Fibroblast of lung (primary cell): Measurements from ENCODE around the gene SPPL3. TPM values are rescaled to one million over a fixed set of nuclear protein-coding genes. Genes with fewer than 3 reads are reported as not detected.
A peak's percentile ranks its signal among the peaks of the same experiment; 100 is the strongest.
"Not testable (repeated sequence)": the region's sequence is repeated elsewhere in the genome, so short reads cannot be mapped to it uniquely, and the experiment has no call there.

Source experiments
- DNase-seq, 2 donors: peaks; one replicate each; pipeline versions ENCODE4 v3.0.0 to v3.0.0-alpha.2; 2010; ENCODE audit warnings: low read depth in 2 of 2
- H2AFZ ChIP-seq: 2 replicates; pipeline ENCODE4 v1.5.1; 2012; ENCODE audit warnings: low read length, control low read depth, inconsistent platforms
- H3K27ac ChIP-seq: 2 replicates; pipeline ENCODE4 v1.5.1; 2011; ENCODE audit warnings: low read length, control low read depth; ENCODE audit not compliant: insufficient read depth
- H3K27me3 ChIP-seq: 2 replicates; pipeline ENCODE4 v1.5.1; 2011; ENCODE audit warnings: mild to moderate bottlenecking, low read length; ENCODE audit not compliant: control insufficient read depth, insufficient read depth
- H3K36me3 ChIP-seq: 2 replicates; pipeline ENCODE4 v1.5.1; 2011; ENCODE audit warnings: low read length; ENCODE audit not compliant: control insufficient read depth, insufficient read depth
- H3K4me1 ChIP-seq: 2 replicates; pipeline ENCODE4 v1.5.1; 2011; ENCODE audit warnings: low read length; ENCODE audit not compliant: control insufficient read depth, insufficient read depth; ENCODE audit errors: extremely low read depth
- H3K4me2 ChIP-seq: 2 replicates; pipeline ENCODE4 v1.5.1; 2011; ENCODE audit warnings: low read length, control low read depth; ENCODE audit not compliant: insufficient read depth; ENCODE audit errors: extremely low read depth
- H3K4me3 ChIP-seq, 4 experiments: fragments of 200-600 bp in 1 of 4; sonication (generic) in 1 of 4; replicated peaks in 1 of 4; 2 replicates each; pipeline ENCODE4 v1.5.1; 2011 to 2016; ENCODE audit warnings: low read length in 4 of 4, low read depth in 3 of 4, mild to moderate bottlenecking in 3 of 4, control low read depth in 2 of 4, inconsistent platforms in 1 of 4, mixed read lengths in 1 of 4; ENCODE audit not compliant: insufficient read depth in 1 of 4; ENCODE audit errors: control extremely low read depth in 1 of 4
- H3K79me2 ChIP-seq: 2 replicates; pipeline ENCODE4 v1.5.1; 2012; ENCODE audit warnings: mild to moderate bottlenecking, low read length, inconsistent platforms; ENCODE audit not compliant: control insufficient read depth, insufficient read depth
- H3K9ac ChIP-seq: 2 replicates; pipeline ENCODE4 v1.5.1; 2011; ENCODE audit warnings: mild to moderate bottlenecking, low read length, control low read depth; ENCODE audit not compliant: insufficient read depth
- H3K9me3 ChIP-seq: 2 replicates; pipeline ENCODE4 v1.5.1; 2012; ENCODE audit warnings: low read depth, low read length; ENCODE audit not compliant: control insufficient read depth, insufficient read depth
- H4K20me1 ChIP-seq: 2 replicates; pipeline ENCODE4 v1.5.1; 2011; ENCODE audit warnings: low read length; ENCODE audit not compliant: control insufficient read depth, insufficient read depth; ENCODE audit errors: extremely low read depth
- CTCF ChIP-seq, 2 donors: IDR thresholded peaks in 1 of 2; conservative IDR thresholded peaks in 1 of 2; 1 replicate in 1 of 2; 2 replicates in 1 of 2; pipeline ENCODE4 v1.5.1; 2011 to 2012; ENCODE audit warnings: low read length in 2 of 2, control low read depth in 1 of 2, inconsistent platforms in 1 of 2, low read depth in 1 of 2, mild to moderate bottlenecking in 1 of 2
- EZH2 ChIP-seq: IDR thresholded peaks from 2 replicates; pipeline ENCODE4 v1.5.1; 2012; ENCODE audit warnings: low read length, control low read depth, mild to moderate bottlenecking; ENCODE audit errors: missing control alignments
- polyA plus RNA-seq, 2 donors: library from polyadenylated mRNA; depleted of rRNA in 1 of 2; stranded (reverse) in 1 of 2; unstranded in 1 of 2; fragments of >200 nt; gene quantifications; 2 replicates each; pipeline ENCODE4 v1.2.1, GENCODE V29; 2011 to 2012; ENCODE audit warnings: missing spikeins in 1 of 2
- total RNA-seq: library from RNA; depleted of rRNA; stranded (reverse); fragments of >200 nt; gene quantifications from 2 replicates; pipeline ENCODE4 v1.2.1, GENCODE V29; 2014

The SPPL3 gene
- total and polyA plus RNA-seq, 2 donors (not counting 1 experiment from before 2014, with no cell fraction given) = 7.1 to 41.4 TPM

GRCh38 chr12:120902846-120903411 lies 1.2 kb downstream of the SPPL3 start:
- Histone ChIP-seq H2AFZ (peak overlapping the region; percentile 7), H3K36me3 (no peaks in the 10 kb centered on the region), H3K9ac (peak overlapping the region; percentile 72), H3K4me2 (peak overlapping the region; percentile 89), H3K9me3 (no peaks in the 10 kb centered on the region), H3K79me2 (peaks cover 35% of the 10 kb centered on the region), H3K4me3 (peak overlapping the region; percentile 60 to 95 (median 86)), H3K27ac (no peak overlapping the region), H3K4me1 (no peaks in the 10 kb centered on the region), H4K20me1 (no peaks in the 10 kb centered on the region), H3K27me3 (no peaks in the 10 kb centered on the region)
- DNase-seq = no peak
- no peak for TF ChIP-seq CTCF (conservative IDR thresholded peaks at IDR 0.05 in 1 of 2, IDR thresholded peaks at IDR 0.05 in 1 of 2; ENCODE audit: low read depth in 1 of 2, low read length in 2 of 2)

GRCh38 chr12:120901818-120902217 lies 2.3 kb downstream of the SPPL3 start:
- Histone ChIP-seq H3K4me2 (no peak overlapping the region), H3K27me3 (no peaks in the 10 kb centered on the region), H2AFZ (no peak overlapping the region), H3K36me3 (no peaks in the 10 kb centered on the region), H3K9ac (no peak overlapping the region), H3K27ac (no peak overlapping the region), H4K20me1 (no peaks in the 10 kb centered on the region), H3K79me2 (peaks cover 37% of the 10 kb centered on the region), H3K4me1 (no peaks in the 10 kb centered on the region), H3K9me3 (no peaks in the 10 kb centered on the region), H3K4me3 (peak overlapping the region in 1 of 4 experiments; percentile 95)
- DNase-seq = no peak
- no peak for TF ChIP-seq CTCF (conservative IDR thresholded peaks at IDR 0.05 in 1 of 2, IDR thresholded peaks at IDR 0.05 in 1 of 2; ENCODE audit: low read depth in 1 of 2, low read length in 2 of 2)
- no peak for TF ChIP-seq EZH2

- not testable (repeated sequence) for H3K27ac ChIP-seq, H3K9me3 ChIP-seq, H3K4me3 ChIP-seq, H3K36me3 ChIP-seq, H3K9ac ChIP-seq, H2AFZ ChIP-seq, H3K4me1 ChIP-seq, H3K27me3 ChIP-seq, DNase-seq, H3K4me2 ChIP-seq, H4K20me1 ChIP-seq
- H3K79me2 ChIP-seq = peaks cover 40% of the 10 kb centered on the region
Measured at GRCh38 chr12:120901101-120901500, 3.1 kb downstream of the SPPL3 start.
